GM19463 (cell line): ENCODE data around the gene PCGF1.
"Not testable (repeated sequence)": the region's sequence is repeated elsewhere in the genome, so short reads cannot be mapped to it uniquely, and the experiment has no call there.

Experiments used
- ATAC-seq: cut with Tn5 transposase; IDR thresholded peaks from one replicate; pipeline ENCODE4 v1.9.1; 2021; ENCODE audit warnings: mild to moderate bottlenecking, moderate library complexity; ENCODE audit not compliant: unreplicated experiment

The PCGF1 gene

DNA sequence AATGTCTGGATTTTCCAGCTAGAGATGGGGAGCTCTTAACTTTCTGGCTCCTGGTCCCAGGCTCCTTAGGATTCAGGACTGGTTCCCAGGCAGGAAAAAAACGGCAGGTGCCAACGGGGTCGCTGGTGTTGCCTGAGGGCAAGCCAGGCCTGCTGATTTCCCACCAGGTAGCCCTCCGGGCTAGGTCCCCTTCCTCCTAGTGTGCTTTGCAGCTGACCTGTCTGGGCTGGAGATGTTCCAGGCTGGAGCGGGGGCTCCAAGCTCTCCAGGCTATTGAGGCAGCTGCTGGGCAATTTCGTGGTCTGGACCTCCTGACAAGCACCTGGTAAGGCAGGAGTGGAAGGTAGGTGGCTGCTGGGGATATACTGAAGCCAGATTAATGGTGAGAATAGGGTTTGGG lies 33.0 kb downstream of the PCGF1 start:
- ATAC-seq = no peak

DNA sequence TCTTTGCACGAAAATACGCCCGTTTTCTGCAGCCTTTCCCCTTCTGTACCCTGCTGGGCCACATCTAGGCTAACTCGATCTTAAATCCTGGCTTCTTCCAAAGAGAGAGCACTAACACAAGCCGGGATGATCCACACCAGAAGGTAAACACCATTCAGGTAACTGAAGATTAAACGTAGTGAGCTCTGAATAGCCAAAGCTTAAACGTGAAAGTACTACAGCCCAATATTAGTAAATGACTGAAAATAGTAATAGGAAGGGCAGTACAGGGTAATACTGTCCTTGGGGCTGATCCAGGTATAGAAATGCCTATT lies 34.6 kb downstream of the PCGF1 start:
- ATAC-seq = no peak

DNA sequence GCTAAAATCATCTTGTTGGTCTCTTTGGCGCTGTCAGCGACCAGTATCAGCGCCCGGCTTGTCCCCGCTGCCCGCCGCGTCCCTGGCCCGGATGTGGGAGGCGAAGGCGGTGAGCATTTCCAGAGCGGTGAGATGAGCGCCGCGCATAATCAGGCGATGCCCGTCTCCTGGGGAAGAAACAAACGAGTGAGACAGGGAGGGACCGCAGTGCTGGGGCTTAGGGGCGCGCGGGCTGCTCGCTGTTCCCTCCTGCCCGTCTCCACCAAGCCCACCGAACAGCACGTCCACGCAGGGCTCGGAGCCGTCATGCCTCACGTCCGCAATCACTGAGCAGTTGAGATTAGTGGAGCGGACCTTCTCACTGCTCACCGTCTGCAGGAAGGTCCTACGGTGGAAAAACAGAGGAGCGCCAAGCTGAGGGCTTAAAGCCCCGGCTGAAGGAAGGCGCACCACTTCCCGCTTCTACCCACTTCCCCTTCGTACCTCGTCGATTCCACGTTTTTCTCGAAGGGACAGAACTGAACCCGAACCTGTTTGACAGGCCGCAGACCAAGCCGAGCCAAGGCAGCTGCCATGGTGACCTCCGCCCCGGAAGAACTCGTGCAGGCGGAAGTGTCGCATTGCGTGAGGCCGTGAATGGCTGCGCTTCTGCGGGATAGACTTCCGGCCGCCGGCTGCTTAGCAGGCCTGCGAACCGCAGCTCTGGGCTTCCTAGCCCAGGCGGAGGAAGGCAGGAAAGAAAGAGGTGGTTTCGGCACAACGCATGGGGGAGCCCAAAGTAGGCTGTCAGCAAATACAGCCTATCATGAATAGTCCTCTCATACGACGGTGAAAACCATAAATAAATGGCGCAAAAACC lies 35.2 kb downstream of the PCGF1 start, which contains the start of gene MRPL53:
Gene MRPL53, minus strand, starts transcription at position 595 of the 859 bp plus-strand sequence. Its CDS starts 20 bp downstream, at position 575.
- peak; percentile 82 for ATAC-seq

DNA sequence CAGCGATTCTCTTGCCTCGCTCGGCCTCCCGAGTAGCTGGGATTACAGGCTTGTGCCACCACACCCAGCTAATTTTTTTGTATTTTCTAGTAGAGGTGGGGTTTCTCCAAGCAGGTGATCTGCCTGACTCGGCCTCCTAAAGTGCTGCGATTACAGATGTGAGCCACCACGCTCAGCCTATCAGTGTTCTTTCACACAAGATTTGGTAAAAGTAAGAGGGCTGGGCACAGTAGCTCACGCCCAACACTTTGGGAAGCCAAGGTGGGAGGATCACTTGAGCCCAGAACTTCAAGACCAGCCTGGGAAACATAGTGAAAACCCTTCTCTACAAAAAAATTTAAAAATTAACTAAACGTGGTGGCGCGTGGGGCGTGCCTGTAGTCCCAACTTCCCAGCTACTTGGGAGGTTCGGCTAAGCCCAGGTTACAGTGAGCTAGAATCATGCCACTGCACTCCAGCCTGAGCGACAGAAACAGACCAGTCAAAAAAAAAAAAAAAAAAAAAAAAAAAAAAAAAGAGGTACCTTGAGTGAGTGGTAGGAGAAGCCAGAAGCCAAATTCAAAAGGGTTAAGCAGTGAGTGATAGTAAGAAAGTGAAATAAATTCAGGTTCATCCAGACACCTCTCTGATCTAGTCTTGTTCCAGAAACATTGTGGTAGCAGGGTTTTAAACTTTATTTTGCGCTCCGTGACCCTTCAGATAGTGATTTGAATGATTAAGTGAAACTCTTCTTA lies 36.0 kb downstream of the PCGF1 start:
- ATAC-seq = no peak

- not testable (repeated sequence) for ATAC-seq
Measured at GRCh38 chr2:74470742-74471141, 36.8 kb downstream of the PCGF1 start.

DNA sequence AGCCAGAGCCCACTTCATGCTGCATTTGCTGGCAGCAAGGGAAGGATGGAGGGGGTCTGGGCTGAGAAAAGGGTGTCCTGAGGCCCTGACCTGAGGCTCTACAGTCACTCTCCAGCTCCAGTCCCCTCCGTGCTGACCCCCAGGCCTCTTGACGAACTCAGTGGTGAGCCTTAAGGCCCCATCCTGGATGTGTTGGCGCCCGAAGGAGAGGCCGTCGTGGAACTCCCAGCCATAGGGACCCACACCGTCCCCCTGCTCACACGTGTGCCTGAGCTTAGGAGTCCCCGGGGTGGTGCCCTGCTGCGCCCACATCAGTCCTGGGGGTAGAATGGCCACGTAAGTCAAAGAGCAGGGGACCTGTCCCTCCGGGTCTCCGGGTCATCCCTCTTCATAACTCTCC lies 43.1 kb downstream of the PCGF1 start:
- ATAC-seq = no peak

DNA sequence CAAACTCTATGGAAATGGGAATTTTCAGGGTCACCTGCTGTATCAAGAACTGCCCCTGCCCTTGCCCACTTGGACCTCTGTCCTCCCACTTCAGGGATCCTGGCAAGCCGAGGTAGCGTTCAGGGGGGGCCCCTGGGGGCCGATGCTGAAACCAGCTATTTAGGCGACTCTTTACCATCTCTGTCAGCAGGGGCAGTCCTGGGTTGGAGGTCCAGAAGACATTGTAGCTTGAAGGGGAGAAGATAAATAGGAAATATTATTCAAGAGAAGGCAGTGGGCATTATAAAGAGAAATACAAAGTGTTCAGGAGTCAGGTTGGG lies 44.7 kb downstream of the PCGF1 start:
- ATAC-seq = no peak

DNA sequence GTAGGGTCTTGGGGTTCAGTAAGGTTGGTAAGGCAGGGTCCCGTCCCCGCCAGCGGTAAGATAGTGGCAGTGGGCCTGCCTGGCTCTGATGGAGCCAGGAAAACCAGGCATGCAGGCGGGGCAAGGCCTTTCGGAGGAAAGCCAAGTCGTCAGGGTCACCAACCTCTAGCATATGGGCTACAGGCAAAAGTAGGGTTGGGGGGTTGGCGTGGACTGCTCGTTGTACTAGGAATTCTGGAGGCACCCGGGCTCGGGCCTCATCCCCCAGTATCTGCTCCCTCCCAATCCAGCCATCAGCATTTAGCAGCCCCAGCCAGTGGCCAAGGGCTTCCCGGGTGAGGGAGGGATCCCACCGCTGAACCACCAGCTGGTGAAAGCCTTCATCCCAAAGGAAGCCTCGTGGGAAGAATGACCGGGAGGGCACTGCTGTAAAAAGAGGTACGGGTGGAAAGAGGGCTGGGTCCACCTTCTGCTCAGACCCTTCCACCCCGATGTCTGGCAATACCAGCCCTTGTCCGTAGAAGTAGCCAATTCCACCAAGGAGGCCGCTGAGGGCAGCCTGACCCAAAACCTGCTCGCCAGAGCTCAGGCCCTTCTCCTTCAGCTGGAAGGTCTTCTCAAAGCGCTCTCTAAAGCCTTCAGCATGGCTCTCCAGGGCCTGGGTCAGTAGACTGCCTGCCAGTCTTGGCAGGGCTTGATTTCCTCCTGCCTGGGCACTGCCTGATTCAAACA lies 45.3 kb downstream of the PCGF1 start:
- ATAC-seq = no peak

DNA sequence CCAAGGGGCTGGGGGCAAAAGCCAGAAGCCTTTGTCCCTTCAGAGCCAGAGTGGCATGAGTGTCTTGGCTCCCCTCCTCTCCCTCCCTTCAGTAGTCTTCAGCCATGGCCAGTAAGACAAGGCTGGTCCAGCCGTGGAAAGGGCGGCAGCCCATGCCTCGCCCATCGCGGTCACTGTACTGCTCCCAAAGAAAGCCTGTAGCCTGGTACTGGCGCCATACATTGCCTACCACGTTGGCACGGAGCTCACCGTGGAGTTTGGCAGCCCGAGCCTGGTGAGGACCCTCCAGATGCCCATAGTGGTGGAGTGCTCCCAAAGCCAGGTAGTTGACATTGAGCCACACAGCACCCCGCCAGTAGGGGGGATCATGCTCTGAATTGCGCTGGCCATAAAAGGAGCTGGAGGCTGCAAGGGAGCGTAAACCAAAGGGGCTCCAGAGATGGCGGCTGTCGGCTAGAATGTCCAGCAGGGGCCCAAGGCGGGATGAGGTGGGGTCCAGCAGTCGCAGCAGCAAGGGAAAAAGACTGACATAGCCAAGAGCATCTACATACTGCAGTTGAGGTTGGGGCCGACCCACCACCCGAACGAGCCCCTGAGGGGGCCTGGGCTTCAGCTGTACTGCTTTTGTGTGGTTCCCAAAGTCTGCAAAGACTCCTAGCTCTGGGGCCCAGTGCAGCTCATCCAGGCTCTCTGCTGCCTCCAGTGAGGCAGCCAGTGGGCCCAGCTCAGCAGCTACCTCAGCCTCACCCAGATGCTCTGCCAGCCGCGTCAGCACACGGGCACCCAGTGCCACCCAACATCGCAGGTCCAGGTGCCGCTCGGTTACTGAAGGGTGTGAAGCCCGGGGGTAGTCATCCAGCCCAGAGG lies 46.1 kb downstream of the PCGF1 start:
- no peak for ATAC-seq

- not testable (repeated sequence) for ATAC-seq
Measured at GRCh38 chr2:74460187-74460586, 47.3 kb downstream of the PCGF1 start.

- not testable (repeated sequence) for ATAC-seq
Measured at GRCh38 chr2:74459503-74460118, 47.9 kb downstream of the PCGF1 start.

DNA sequence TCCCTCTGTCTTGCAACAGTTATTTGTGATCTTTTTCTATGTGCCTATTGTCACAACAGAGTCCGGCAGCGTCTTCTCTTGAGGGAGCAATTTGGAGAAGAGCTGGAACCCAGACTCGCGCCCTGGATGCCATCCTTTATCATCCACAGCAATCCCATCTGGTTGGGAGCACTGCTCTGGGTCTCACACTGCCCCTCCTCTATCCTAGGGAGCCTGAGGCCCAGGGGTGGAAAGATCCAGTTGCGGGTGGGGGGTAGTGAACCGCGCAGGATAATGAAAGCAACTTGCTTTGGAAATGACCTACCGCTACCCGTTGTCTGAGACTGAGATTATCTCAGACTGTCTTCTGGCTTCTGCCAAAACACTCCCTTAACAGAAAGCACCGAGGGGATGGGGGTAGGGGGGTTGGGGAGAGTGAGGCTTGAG lies 48.5 kb downstream of the PCGF1 start:
- no peak for ATAC-seq

- peak; percentile 76 for ATAC-seq
Measured at GRCh38 chr2:74458132-74458937, 49.2 kb downstream of the PCGF1 start, which contains the start of gene WBP1. Gene WBP1 (plus strand): TSS chr2:74458438. CDS start chr2:74458603, 165 bp downstream.

DNA sequence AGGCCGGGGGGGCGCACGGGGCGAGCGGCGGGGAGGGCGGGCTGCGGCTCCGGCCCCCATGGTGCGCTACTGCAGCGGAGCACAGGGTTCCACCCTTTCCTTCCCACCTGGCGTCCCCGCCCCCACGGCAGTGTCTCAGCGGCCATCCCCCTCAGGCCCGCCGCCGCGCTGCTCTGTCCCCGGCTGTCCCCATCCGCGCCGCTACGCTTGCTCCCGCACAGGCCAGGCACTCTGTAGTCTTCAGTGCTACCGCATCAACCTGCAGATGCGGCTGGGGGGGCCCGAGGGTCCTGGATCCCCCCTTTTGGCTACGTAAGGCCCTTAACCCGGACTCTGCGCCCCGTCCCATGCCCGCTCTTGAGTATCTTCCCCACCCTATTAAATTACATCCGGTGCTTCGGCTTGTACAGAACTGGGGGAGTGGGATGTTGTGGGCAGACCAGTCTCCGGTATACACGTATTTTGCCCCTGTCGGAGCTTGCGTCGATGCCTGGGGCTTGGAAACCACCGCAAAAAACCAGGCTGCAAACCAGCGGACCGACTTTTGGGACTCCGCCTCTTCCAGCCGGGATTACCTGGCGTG lies 49.9 kb downstream of the PCGF1 start:
- ATAC-seq = peak; percentile 26

DNA sequence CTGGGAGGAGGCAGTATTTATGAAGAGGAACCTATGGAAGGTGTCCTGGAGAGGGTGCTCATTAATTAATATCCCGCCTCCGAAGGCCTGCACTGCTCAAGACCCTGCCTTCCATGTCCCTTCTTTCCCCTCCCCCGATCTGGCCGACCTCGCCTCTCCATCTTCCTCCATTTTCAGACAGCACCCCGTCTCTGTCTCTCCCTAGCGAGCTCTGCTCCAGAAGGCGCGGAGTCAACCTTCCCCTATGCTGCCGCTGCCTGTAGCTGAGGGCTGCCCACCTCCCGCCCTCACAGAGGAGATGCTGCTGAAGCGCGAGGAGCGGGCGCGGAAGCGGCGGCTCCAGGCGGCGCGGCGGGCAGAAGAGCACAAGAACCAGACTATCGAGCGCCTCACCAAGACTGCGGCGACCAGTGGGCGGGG lies 50.4 kb downstream of the PCGF1 start:
- ATAC-seq = no peak
